Spleen (tissue), 11 donors: ENCODE results near the gene SAMD9L. TPM values are rescaled to one million over a fixed set of nuclear protein-coding genes. Genes with fewer than 3 reads are reported as not detected.

ENCODE experiments used
- DNase-seq: peaks from one replicate; pipeline ENCODE4 v3.0.0-alpha.2; 2020
- H3K27ac ChIP-seq, 8 donors: fragments of 200-600 bp; sonication (generic) in 7 of 8; 1 replicate in 4 of 8; 2 replicates in 4 of 8; pipeline versions ENCODE4 v1.5.0 to v1.8.0; 2016 to 2021; ENCODE audit warnings: inconsistent platforms in 4 of 8, mild to moderate bottlenecking in 4 of 8, moderate library complexity in 1 of 8
- H3K27me3 ChIP-seq, 7 donors: fragments of 200-600 bp; sonication (generic) in 6 of 7; replicated peaks in 1 of 7; 1 replicate in 4 of 7; 2 replicates in 3 of 7; pipeline versions ENCODE4 v1.5.0 to v1.8.0; 2016 to 2021; ENCODE audit warnings: inconsistent platforms in 3 of 7, mild to moderate bottlenecking in 1 of 7
- H3K36me3 ChIP-seq, 6 donors: fragments of 200-600 bp; sonication (generic) in 5 of 6; 1 replicate in 4 of 6; 2 replicates in 2 of 6; pipeline versions ENCODE4 v1.5.0 to v1.8.0; 2016 to 2021; ENCODE audit warnings: inconsistent platforms in 2 of 6
- H3K4me1 ChIP-seq, 6 donors: fragments of 200-600 bp; sonication (generic) in 5 of 6; 1 replicate in 3 of 6; 2 replicates in 3 of 6; pipeline versions ENCODE4 v1.5.0 to v1.8.0; 2016 to 2021; ENCODE audit warnings: inconsistent platforms in 3 of 6
- H3K4me3 ChIP-seq, 8 donors: fragments of 200-600 bp; sonication (generic) in 7 of 8; 1 replicate in 4 of 8; 2 replicates in 4 of 8; pipeline versions ENCODE4 v1.5.0 to v1.8.0; 2016 to 2021; ENCODE audit warnings: inconsistent platforms in 4 of 8, mild to moderate bottlenecking in 4 of 8, moderate library complexity in 2 of 8
- H3K9me3 ChIP-seq, 8 donors: fragments of 200-600 bp; sonication (generic) in 7 of 8; 1 replicate in 4 of 8; 2 replicates in 4 of 8; pipeline versions ENCODE4 v1.5.0 to v1.8.0; 2016 to 2021; ENCODE audit warnings: inconsistent platforms in 4 of 8
- CTCF ChIP-seq, 11 experiments: fragments of 200-600 bp in 7 of 11; fragments of 450-650 bp in 4 of 11; sonication (generic) in 4 of 11; IDR thresholded peaks in 8 of 11; conservative IDR thresholded peaks in 3 of 11; 1 replicate in 7 of 11; 2 replicates in 4 of 11; pipeline versions ENCODE4 v1.4.0 to v1.8.0; 2016 to 2021; ENCODE audit warnings: antibody characterized with exemption in 11 of 11, inconsistent platforms in 4 of 11, mild to moderate bottlenecking in 1 of 11
- POLR2A ChIP-seq, 3 donors: fragments of 450-650 bp; IDR thresholded peaks; one replicate each; pipeline ENCODE4 v1.5.1; 2017; ENCODE audit warnings: antibody characterized with exemption in 3 of 3, mild to moderate bottlenecking in 1 of 3
- POLR2AphosphoS5 ChIP-seq, 3 donors: sonication (generic); formaldehyde crosslinking; IDR thresholded peaks; one replicate each; pipeline ENCODE4 v1.5.1; 2017; ENCODE audit warnings: antibody characterized with exemption in 3 of 3
- WGBS, 5 donors: extraction: QIAGEN DNeasy Blood & Tissue Kit in 3 of 5; methylation state at CpG; one replicate each; pipeline versions ENCODE4 v1.1.5 to v1.1.7; 2013 to 2018; 5-methylcytosine and 5-hydroxymethylcytosine counted together
- intact Hi-C: fragments of 100-400 bp; cut with DNase I; formaldehyde crosslinking; loops from one replicate; pipeline ENCODE4 v1.15.0; 2023; ENCODE audit warnings: low total_unique reads
- polyA plus RNA-seq, 3 donors: library from polyadenylated mRNA; stranded (reverse); fragments of 200-250 nt; gene quantifications; one replicate each; pipeline ENCODE4 v1.2.1, GENCODE V29; 2013
- total RNA-seq, 7 donors: library from RNA; depleted of rRNA in 3 of 7; stranded (reverse); fragments of >200 nt in 3 of 7; fragmentation: NEBNext Ultra II Directional in 4 of 7; extraction: Animal tissue kit (Norgen Biotek cat#: 25700) in 4 of 7; gene quantifications; one replicate each; pipeline versions ENCODE4 v1.1.0 to v1.2.1, GENCODE V29; 2016 to 2021
- donor health status: healthy with polysubstance abuse.
- donor health status: DM: no; HTN: no; CAD: no; lungs with moderate emphysema.
- donor health status: DM: no; HTN: no; CAD: no.
- donor health status: Bipolar disorder and iron deficiency.
- donor health status: healthy.
- donor health status: DM: no; HTN: no; CAD: no.
- donor health status: DM: yes; HTN: yes; CAD: no.

Gene SAMD9L
- total and polyA plus RNA-seq, 10 donors, result 8.5 to 61.3 (median 44.2) TPM

- no peak for TF ChIP-seq POLR2A (IDR thresholded peaks at IDR 0.05)
- no peak for TF ChIP-seq CTCF (IDR thresholded peaks at IDR 0.05 in 8 of 11, conservative IDR thresholded peaks at IDR 0.05 in 3 of 11)
- TF ChIP-seq POLR2AphosphoS5 (IDR thresholded peaks at IDR 0.05), result no peak
- Histone ChIP-seq H3K9me3 (no peaks in the 10 kb centered on the region), H3K4me1 (no peaks in the 10 kb centered on the region), H3K27ac (no peak overlapping the region), H3K4me3 (no peak overlapping the region), H3K27me3 (peaks cover 0 to 11% (median 0%) of the 10 kb centered on the region in 7 donors), H3K36me3 (no peaks in the 10 kb centered on the region)
- DNase-seq, result no peak
- intact Hi-C loops, result no loop called here
- WGBS, 5 donors, result 52 to 66% (median 55%) methylated on average over 1 of the region's 1 CpG
Observed at GRCh38 chr7:93185303-93186027, 37.3 kb upstream of the SAMD9L start.

- Histone ChIP-seq H3K9me3 (no peaks in the 10 kb centered on the region), H3K4me1 (no peaks in the 10 kb centered on the region), H3K36me3 (no peaks in the 10 kb centered on the region), H3K27ac (no peak overlapping the region), H3K27me3 (no peaks in the 10 kb centered on the region), H3K4me3 (no peak overlapping the region)
- intact Hi-C loops, result no loop called here
- no peak for TF ChIP-seq CTCF (IDR thresholded peaks at IDR 0.05 in 8 of 11, conservative IDR thresholded peaks at IDR 0.05 in 3 of 11)
- TF ChIP-seq POLR2AphosphoS5 (IDR thresholded peaks at IDR 0.05), result no peak
- no peak for TF ChIP-seq POLR2A (IDR thresholded peaks at IDR 0.05)
- no peak for DNase-seq
Observed at GRCh38 chr7:93179173-93179572, 31.0 kb upstream of the SAMD9L start.

- no peaks in the 10 kb centered on the region for H3K4me1 ChIP-seq
- 16 to 27% (median 25%) methylated on average over 3 of the region's 3 CpGs for WGBS, 5 donors
Observed at GRCh38 chr7:93178213-93178612, 30.0 kb upstream of the SAMD9L start.

GRCh38 chr7:93176992-93177580 lies 28.9 kb upstream of the SAMD9L start:
- Histone ChIP-seq H3K27me3 (no peaks in the 10 kb centered on the region), H3K4me1 (no peaks in the 10 kb centered on the region), H3K4me3 (no peak overlapping the region), H3K27ac (no peak overlapping the region), H3K9me3 (peaks cover 0 to 8% (median 3%) of the 10 kb centered on the region in 8 donors), H3K36me3 (no peaks in the 10 kb centered on the region)
- no peak for DNase-seq
- intact Hi-C loops, result no loop called here
- TF ChIP-seq CTCF (IDR thresholded peaks at IDR 0.05 in 8 of 11, conservative IDR thresholded peaks at IDR 0.05 in 3 of 11) (no peak), POLR2A (IDR thresholded peaks at IDR 0.05) (no peak), POLR2AphosphoS5 (IDR thresholded peaks at IDR 0.05) (no peak)
- 34 to 66% (median 49%) methylated on average over 2 of the region's 2 CpGs for WGBS, 5 donors

More at GRCh38 chr7:93178213-93178612, 30.0 kb upstream of the SAMD9L start:
- H3K27ac ChIP-seq, result no peak overlapping the region
- H3K9me3 ChIP-seq, result peaks cover 0 to 2% (median 0%) of the 10 kb centered on the region in 8 donors
- no peaks in the 10 kb centered on the region for H3K36me3 ChIP-seq
- TF ChIP-seq POLR2AphosphoS5 (IDR thresholded peaks at IDR 0.05) (no peak), POLR2A (IDR thresholded peaks at IDR 0.05) (no peak)
- DNase-seq, result no peak
- intact Hi-C loops, result no loop called here
- H3K27me3 ChIP-seq, result no peaks in the 10 kb centered on the region
- H3K4me3 ChIP-seq, result no peak overlapping the region
